DND-41 (cell line): ENCODE data around the gene C11orf16.

Experiments
- ATAC-seq: fragments of 200-7000 bp; cut with Tn5 transposase; 3 replicates; pipeline ENCODE4 v1.9.1; 2021; ENCODE audit warnings: low read depth; ENCODE audit not compliant: insufficient read depth
- DNase-seq: peaks from one replicate; pipeline ENCODE4 v3.0.0-alpha.2; 2020
- H2AFZ ChIP-seq: 2 replicates; pipeline ENCODE4 v1.6.0; 2012; ENCODE audit warnings: low read depth, low read length
- H3K27ac ChIP-seq: 2 replicates; pipeline ENCODE4 v1.5.1; 2012; ENCODE audit warnings: low read length, inconsistent platforms
- H3K27me3 ChIP-seq: fragments of 200-600 bp; sonication (generic); 2 replicates; pipeline ENCODE4 v1.6.0; 2012; ENCODE audit warnings: low read length, mild to moderate bottlenecking, inconsistent platforms; ENCODE audit not compliant: insufficient read depth, poor library complexity
- H3K36me3 ChIP-seq: 2 replicates; pipeline ENCODE4 v1.5.1; 2012; ENCODE audit warnings: low read length, inconsistent platforms; ENCODE audit not compliant: insufficient read depth
- H3K4me1 ChIP-seq: 2 replicates; pipeline ENCODE4 v1.5.1; 2012; ENCODE audit warnings: mild to moderate bottlenecking, low read length; ENCODE audit not compliant: insufficient read depth
- H3K4me2 ChIP-seq: 2 replicates; pipeline ENCODE4 v1.6.0; 2012; ENCODE audit warnings: mild to moderate bottlenecking, moderate library complexity, low read length, inconsistent platforms; ENCODE audit not compliant: insufficient read depth
- H3K4me3 ChIP-seq, 2 experiments: fragments of 200-600 bp in 1 of 2; shearing (Covaris generic) in 1 of 2; 2 replicates each; pipeline ENCODE4 v1.5.1; 2012 to 2016; ENCODE audit warnings: inconsistent platforms in 2 of 2, low read length in 2 of 2, mild to moderate bottlenecking in 2 of 2, low read depth in 1 of 2, moderate library complexity in 1 of 2
- H3K79me2 ChIP-seq: 2 replicates; pipeline ENCODE4 v1.6.0; 2012; ENCODE audit warnings: low read length, inconsistent platforms; ENCODE audit not compliant: insufficient read depth
- H3K9ac ChIP-seq: 2 replicates; pipeline ENCODE4 v1.6.0; 2012; ENCODE audit warnings: low read depth, mild to moderate bottlenecking, inconsistent platforms, low read length, moderate library complexity
- H3K9me3 ChIP-seq: 2 replicates; pipeline ENCODE4 v1.5.1; 2012; ENCODE audit warnings: low read length, moderate library complexity, mild to moderate bottlenecking, inconsistent platforms; ENCODE audit not compliant: insufficient read depth, severe bottlenecking
- H4K20me1 ChIP-seq: 2 replicates; pipeline ENCODE4 v1.6.0; 2012; ENCODE audit warnings: low read length; ENCODE audit not compliant: insufficient read depth
- CTCF ChIP-seq: IDR thresholded peaks from 2 replicates; pipeline ENCODE4 v1.5.1; 2012; ENCODE audit warnings: borderline replicate concordance, low read length, moderate library complexity, mild to moderate bottlenecking; ENCODE audit not compliant: poor library complexity, severe bottlenecking; ENCODE audit errors: extremely low read depth
- EZH2 ChIP-seq: IDR thresholded peaks from 3 replicates; pipeline ENCODE4 v1.6.1; 2012; ENCODE audit warnings: borderline replicate concordance, low read depth, mild to moderate bottlenecking, moderate library complexity, low read length, inconsistent platforms; ENCODE audit not compliant: severe bottlenecking

C11orf16 gene

GRCh38 chr11:8911029-8911823, 21.5 kb downstream of the C11orf16 start, which contains the start of gene AKIP1:
Gene AKIP1 (plus strand): TSS chr11:8911189. CDS start chr11:8911450, 261 bp downstream.
- no peak for TF ChIP-seq EZH2
- ATAC-seq (peak; percentile 91), DNase-seq (peak; percentile 99)
- Histone ChIP-seq H3K4me1 (peaks cover 44% of the 10 kb centered on the region), H2AFZ (peak within 1 kb of the TSS; percentile 93), H3K79me2 (peaks cover 36% of the 10 kb centered on the region), H3K27me3 (no peaks in the 10 kb centered on the region), H3K9me3 (no peaks in the 10 kb centered on the region), H3K27ac (peak within 1 kb of the TSS; percentile 91), H3K36me3 (peaks cover 23% of the 10 kb centered on the region), H3K4me2 (peak within 1 kb of the TSS; percentile 89), H3K4me3 (peak within 1 kb of the TSS; percentile 88 to 97), H4K20me1 (peaks cover 4% of the 10 kb centered on the region; the same call in 1 of the 2 replicates), H3K9ac (peak within 1 kb of the TSS; percentile 96)

- peaks cover 36% of the 10 kb centered on the region for H3K79me2 ChIP-seq
- no peaks in the 10 kb centered on the region for H3K9me3 ChIP-seq
- peak overlapping the region; percentile 89 for H3K4me2 ChIP-seq
- H4K20me1 ChIP-seq, result peaks cover 4% of the 10 kb centered on the region; the same call in 1 of the 2 replicates
- H3K27me3 ChIP-seq, result no peaks in the 10 kb centered on the region
- peaks cover 44% of the 10 kb centered on the region for H3K4me1 ChIP-seq
- H3K27ac ChIP-seq, result peak overlapping the region; percentile 77
- TF ChIP-seq EZH2, result no peak
- TF ChIP-seq CTCF, result no peak
- peak overlapping the region; percentile 93 for H2AFZ ChIP-seq
- peak overlapping the region; percentile 23 to 88; a peak in 3 of 4 replicates for H3K4me3 ChIP-seq
- peaks cover 21% of the 10 kb centered on the region for H3K36me3 ChIP-seq
- ATAC-seq (peak; percentile 16), DNase-seq (no peak)
- peak overlapping the region; percentile 60 for H3K9ac ChIP-seq
Measured at GRCh38 chr11:8910649-8911026, 22.1 kb downstream of the C11orf16 start.

- Histone ChIP-seq H3K9ac (no peak overlapping the region), H2AFZ (no peak overlapping the region), H3K27ac (no peak overlapping the region), H3K4me2 (no peak overlapping the region), H3K79me2 (peaks cover 16% of the 10 kb centered on the region), H3K9me3 (no peaks in the 10 kb centered on the region), H3K4me3 (no peak overlapping the region), H4K20me1 (no peaks in the 10 kb centered on the region), H3K27me3 (no peaks in the 10 kb centered on the region), H3K36me3 (peaks cover 4% of the 10 kb centered on the region; the same call in 1 of the 2 replicates), H3K4me1 (peaks cover 23% of the 10 kb centered on the region)
- no peak for DNase-seq
- no peak for TF ChIP-seq EZH2
- no peak for TF ChIP-seq CTCF
- ATAC-seq, result no peak
Measured at GRCh38 chr11:8908099-8908498, 24.6 kb downstream of the C11orf16 start.

GRCh38 chr11:8907116-8907515, 25.6 kb downstream of the C11orf16 start:
- DNase-seq (no peak), ATAC-seq (no peak)
- no peaks in the 10 kb centered on the region for H3K9me3 ChIP-seq
- H3K9ac ChIP-seq, result no peak overlapping the region
- no peaks in the 10 kb centered on the region for H3K27me3 ChIP-seq
- H2AFZ ChIP-seq, result no peak overlapping the region
- H4K20me1 ChIP-seq, result no peaks in the 10 kb centered on the region
- H3K36me3 ChIP-seq, result peaks cover 4% of the 10 kb centered on the region; the same call in 1 of the 2 replicates
- no peak overlapping the region for H3K4me3 ChIP-seq
- H3K4me1 ChIP-seq, result peaks cover 15% of the 10 kb centered on the region
- H3K79me2 ChIP-seq, result peaks cover 10% of the 10 kb centered on the region
- H3K4me2 ChIP-seq, result no peak overlapping the region
- H3K27ac ChIP-seq, result no peak overlapping the region
- TF ChIP-seq EZH2, result no peak
- TF ChIP-seq CTCF, result no peak
